GM12878 (cell line): Measurements from ENCODE around the gene SF3B2. TPM values are rescaled to one million over a fixed set of nuclear protein-coding genes. Genes with fewer than 3 reads are reported as not detected.

Source experiments
- BHLHE40 ChIP-seq, 2 experiments: fragments of 450-650 bp in 1 of 2; IDR thresholded peaks; 2 replicates each; pipeline ENCODE4 v1.6.1; 2011 to 2017; ENCODE audit warnings: low read depth in 2 of 2, borderline replicate concordance in 1 of 2, improper control_type of control experiment in 1 of 2, low read length in 1 of 2, mild to moderate bottlenecking in 1 of 2
- BRCA1 ChIP-seq: IDR thresholded peaks from 2 replicates; pipeline ENCODE4 v1.6.1; 2011; ENCODE audit warnings: low read depth, low read length, improper control_type of control experiment
- CUX1 ChIP-seq: IDR thresholded peaks from 2 replicates; pipeline ENCODE4 v1.6.1; 2012; ENCODE audit warnings: improper control_type of control experiment, low read depth, low read length; ENCODE audit not compliant: insufficient replicate concordance
- E4F1 ChIP-seq: fragments of 450-650 bp; IDR thresholded peaks from 2 replicates; pipeline ENCODE4 v1.6.1; 2018; ENCODE audit warnings: borderline replicate concordance, mild to moderate bottlenecking; ENCODE audit not compliant: partially characterized antibody
- GABPA ChIP-seq: IDR thresholded peaks from 2 replicates; pipeline ENCODE4 v1.6.1; 2014; ENCODE audit warnings: antibody characterized with exemption, low read depth, mild to moderate bottlenecking, inconsistent platforms
- LARP7 ChIP-seq: fragments of 450-650 bp; IDR thresholded peaks from 2 replicates; pipeline ENCODE4 v1.6.1; 2017; ENCODE audit warnings: mild to moderate bottlenecking
- NFYB ChIP-seq: IDR thresholded peaks from 2 replicates; pipeline ENCODE4 v1.6.1; 2011; ENCODE audit warnings: low read depth, mild to moderate bottlenecking, low read length, improper control_type of control experiment, moderate library complexity; ENCODE audit not compliant: insufficient read depth
- NRF1 ChIP-seq: conservative IDR thresholded peaks from 2 replicates; pipeline ENCODE4 v1.6.1; 2011; ENCODE audit warnings: mild to moderate bottlenecking, low read depth, low read length, improper control_type of control experiment
- RAD21 ChIP-seq: IDR thresholded peaks from 2 replicates; pipeline ENCODE4 v1.6.1; 2011; ENCODE audit warnings: mild to moderate bottlenecking, low read depth, low read length, moderate library complexity; ENCODE audit not compliant: insufficient read depth
- RB1 ChIP-seq: fragments of 450-650 bp; formaldehyde crosslinking; IDR thresholded peaks from 2 replicates; pipeline ENCODE4 v1.6.1; 2017; ENCODE audit warnings: mild to moderate bottlenecking, borderline replicate concordance
- TCF12 ChIP-seq: IDR thresholded peaks from 2 replicates; pipeline ENCODE4 v1.6.1; 2011; ENCODE audit warnings: low read depth, mild to moderate bottlenecking, low read length
- TCF7 ChIP-seq: IDR thresholded peaks from 2 replicates; pipeline ENCODE4 v1.6.1; 2014; ENCODE audit warnings: antibody characterized with exemption, borderline replicate concordance
- ZBTB40 ChIP-seq: fragments of 450-650 bp; IDR thresholded peaks from 2 replicates; pipeline ENCODE4 v1.6.1; 2016; ENCODE audit warnings: mild to moderate bottlenecking, moderate library complexity, borderline replicate concordance
- polyA plus RNA-seq, 11 experiments: library from polyadenylated mRNA; depleted of rRNA in 4 of 11; unstranded in 6 of 11; stranded (reverse) in 5 of 11; fragments of >200 nt; fragmentation: Nextera tagmentation in 4 of 11; fragmentation: Illumina TruSeq in 1 of 11; extraction: Ambion mirVana in 4 of 11; extraction: Trizol in 1 of 11; gene quantifications; 1 replicate in 1 of 11; 2 replicates in 10 of 11; pipeline versions ENCODE4 v1.2.1 to v1.2.3, GENCODE V29; 2011 to 2016; ENCODE audit warnings: inconsistent platforms in 2 of 11, missing spikeins in 2 of 11, low read depth in 1 of 11
- total RNA-seq, 4 experiments: library from RNA; depleted of rRNA in 3 of 4; stranded (reverse); fragments of >200 nt in 3 of 4; fragmentation: Illumina TruSeq in 1 of 4; extraction: Trizol in 1 of 4; gene quantifications; 2 replicates each; pipeline versions ENCODE4 v1.2.1 to v1.2.3, GENCODE V29; 2013 to 2021
- TF ChIP-seq, protein P1 (sequence below): fragments of 450-650 bp; IDR thresholded peaks from 2 replicates; pipeline ENCODE4 v1.6.1; 2016; ENCODE audit warnings: mild to moderate bottlenecking

SF3B2 gene
- total and polyA plus RNA-seq, 10 of the 15 experiments (the other 5 are each of a cell fraction or from before 2014, with no cell fraction given) = 56.3 to 245 (median 144) TPM

GRCh38 chr11:66051766-66052663, at the start of gene SF3B2 (continued):
- TF ChIP-seq ZBTB40 = peak; percentile 95
- TF ChIP-seq TCF7 = no peak
- peak; percentile 81; the same call in 1 of the 2 replicates for TF ChIP-seq RB1
- peak; percentile 95 for TF ChIP-seq GABPA
- TF ChIP-seq, protein P1, sequence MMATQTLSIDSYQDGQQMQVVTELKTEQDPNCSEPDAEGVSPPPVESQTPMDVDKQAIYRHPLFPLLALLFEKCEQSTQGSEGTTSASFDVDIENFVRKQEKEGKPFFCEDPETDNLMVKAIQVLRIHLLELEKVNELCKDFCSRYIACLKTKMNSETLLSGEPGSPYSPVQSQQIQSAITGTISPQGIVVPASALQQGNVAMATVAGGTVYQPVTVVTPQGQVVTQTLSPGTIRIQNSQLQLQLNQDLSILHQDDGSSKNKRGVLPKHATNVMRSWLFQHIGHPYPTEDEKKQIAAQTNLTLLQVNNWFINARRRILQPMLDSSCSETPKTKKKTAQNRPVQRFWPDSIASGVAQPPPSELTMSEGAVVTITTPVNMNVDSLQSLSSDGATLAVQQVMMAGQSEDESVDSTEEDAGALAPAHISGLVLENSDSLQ = peak; percentile 58; the same call in 1 of the 2 replicates
- peak; percentile 51 for TF ChIP-seq NRF1
- no peak for TF ChIP-seq RAD21
- no peak for TF ChIP-seq BRCA1
- no peak for TF ChIP-seq CUX1
- TF ChIP-seq E4F1 = peak; percentile 93
- TF ChIP-seq LARP7 = peak; percentile 14; the same call in 1 of the 2 replicates
- TF ChIP-seq NFYB = peak; percentile 78; the same call in 1 of the 2 replicates
- 0 out of 2 replicates have a peak, but pooled peaks have one; percentile 11 for TF ChIP-seq TCF12
- peak; percentile 34 to 82; a peak in 3 of 4 replicates for TF ChIP-seq BHLHE40 (IDR thresholded peaks at IDR 0.05; ENCODE audit: borderline replicate concordance in 1 of 2, low read depth in 2 of 2, low read length in 1 of 2)
